Chondrocyte (in vitro differentiated cells): ENCODE results near the gene CDYL. TPM values are rescaled to one million over a fixed set of nuclear protein-coding genes. Genes with fewer than 3 reads are reported as not detected.

Experiments used
- DNase-seq: peaks from one replicate; pipeline ENCODE4 v3.0.0; 2021; ENCODE audit warnings: mixed read lengths, low spot score
- H3K27ac Mint-ChIP-seq: one replicate; pipeline ENCODE4 v1.8.0; 2021; ENCODE audit warnings: mild to moderate bottlenecking, moderate library complexity, mixed read lengths; ENCODE audit not compliant: unreplicated experiment
- H3K27me3 Mint-ChIP-seq: 2 replicates; pipeline ENCODE4 v1.8.0; 2021; ENCODE audit warnings: low read depth, mixed read lengths
- H3K36me3 Mint-ChIP-seq: 2 replicates; pipeline ENCODE4 v1.8.0; 2021; ENCODE audit warnings: low read depth, mixed read lengths
- H3K4me1 Mint-ChIP-seq: 2 replicates; pipeline ENCODE4 v1.8.0; 2021; ENCODE audit warnings: low read depth, mild to moderate bottlenecking, mixed read lengths
- H3K4me3 Mint-ChIP-seq: one replicate; pipeline ENCODE4 v1.8.0; 2021; ENCODE audit warnings: mild to moderate bottlenecking, moderate library complexity, mixed read lengths; ENCODE audit not compliant: unreplicated experiment
- H3K9me3 Mint-ChIP-seq: 2 replicates; pipeline ENCODE4 v1.8.0; 2021; ENCODE audit warnings: low read depth, mixed read lengths
- CTCF ChIP-seq: fragments of 200-600 bp; sonication (generic); IDR thresholded peaks from 2 replicates; pipeline ENCODE4 v1.5.0; 2021; ENCODE audit warnings: antibody characterized with exemption, mild to moderate bottlenecking, moderate library complexity
- total RNA-seq: library from RNA; stranded (reverse); gene quantifications from 3 replicates; pipeline ENCODE4 v1.2.1, GENCODE V29; 2021

CDYL gene
- total RNA-seq, 1 donor from 2014 or later = 63.7 TPM

- H3K9me3 Mint-ChIP-seq = peaks cover 26% of the 10 kb centered on the region
- no peak for DNase-seq
- H3K27ac Mint-ChIP-seq = no peak overlapping the region
- no peak for TF ChIP-seq CTCF
- H3K4me1 Mint-ChIP-seq = peaks cover 3% of the 10 kb centered on the region
- peaks cover 2% of the 10 kb centered on the region for H3K27me3 Mint-ChIP-seq
- H3K36me3 Mint-ChIP-seq = peaks cover 10% of the 10 kb centered on the region
- no peak overlapping the region for H3K4me3 Mint-ChIP-seq
These were observed 16.2 kb upstream of the CDYL start for GRCh38 chr6:4759997-4760396.

GRCh38 chr6:4760773-4761172, 15.4 kb upstream of the CDYL start:
- Mint-ChIP-seq H3K4me3 (no peak overlapping the region), H3K27ac (no peak overlapping the region), H3K27me3 (no peaks in the 10 kb centered on the region), H3K36me3 (peaks cover 9% of the 10 kb centered on the region), H3K9me3 (peaks cover 24% of the 10 kb centered on the region), H3K4me1 (peaks cover 3% of the 10 kb centered on the region)
- no peak for TF ChIP-seq CTCF
- DNase-seq = no peak

- Mint-ChIP-seq H3K4me1 (no peaks in the 10 kb centered on the region), H3K4me3 (no peak overlapping the region), H3K27ac (no peak overlapping the region), H3K36me3 (peaks cover 9% of the 10 kb centered on the region), H3K27me3 (no peaks in the 10 kb centered on the region), H3K9me3 (peaks cover 21% of the 10 kb centered on the region)
- TF ChIP-seq CTCF = no peak
- DNase-seq = no peak
These were observed 13.9 kb upstream of the CDYL start for GRCh38 chr6:4762294-4762693.

GRCh38 chr6:4763921-4764320, 12.3 kb upstream of the CDYL start:
- H3K27ac Mint-ChIP-seq = no peak overlapping the region
- TF ChIP-seq CTCF = no peak
- peaks cover 9% of the 10 kb centered on the region for H3K36me3 Mint-ChIP-seq
- H3K4me3 Mint-ChIP-seq = no peak overlapping the region
- H3K27me3 Mint-ChIP-seq = no peaks in the 10 kb centered on the region
- peaks cover 21% of the 10 kb centered on the region for H3K9me3 Mint-ChIP-seq
- H3K4me1 Mint-ChIP-seq = no peaks in the 10 kb centered on the region
- no peak for DNase-seq

GRCh38 chr6:4768815-4769214, 7.4 kb upstream of the CDYL start:
- H3K4me3 Mint-ChIP-seq = no peak overlapping the region
- H3K4me1 Mint-ChIP-seq = no peaks in the 10 kb centered on the region
- H3K9me3 Mint-ChIP-seq = peaks cover 5% of the 10 kb centered on the region
- DNase-seq = no peak
- H3K27me3 Mint-ChIP-seq = no peaks in the 10 kb centered on the region
- no peak for TF ChIP-seq CTCF
- peaks cover under 1% of the 10 kb centered on the region for H3K36me3 Mint-ChIP-seq
- H3K27ac Mint-ChIP-seq = no peak overlapping the region
